ENCODE measurements around the gene RASSF8. TPM values are rescaled to one million over a fixed set of nuclear protein-coding genes. Genes with fewer than 3 reads are reported as not detected.

RASSF8 gene
- total and polyA plus RNA-seq, 8 donors: 3.7 to 66.8 (median 10.5) TPM

GRCh38 chr12:26122061-26122680, 163.7 kb downstream of the RASSF8 start:
- intact Hi-C loops (cut with DNase I; ENCODE audit: low total_unique reads): no loop called here
- peak in 1 of 2 donors; percentile 76 for DNase-seq
- H3K27ac ChIP-seq: peak overlapping the region; percentile 83 to 97 (median 93)
- no peaks in the 10 kb centered on the region for H3K36me3 ChIP-seq
- TF ChIP-seq POLR2A (IDR thresholded peaks at IDR 0.05) (no peak), POLR2AphosphoS5 (IDR thresholded peaks at IDR 0.05) (no peak), EP300 (IDR thresholded peaks at IDR 0.05) (no peak)
- TF ChIP-seq, protein P1, sequence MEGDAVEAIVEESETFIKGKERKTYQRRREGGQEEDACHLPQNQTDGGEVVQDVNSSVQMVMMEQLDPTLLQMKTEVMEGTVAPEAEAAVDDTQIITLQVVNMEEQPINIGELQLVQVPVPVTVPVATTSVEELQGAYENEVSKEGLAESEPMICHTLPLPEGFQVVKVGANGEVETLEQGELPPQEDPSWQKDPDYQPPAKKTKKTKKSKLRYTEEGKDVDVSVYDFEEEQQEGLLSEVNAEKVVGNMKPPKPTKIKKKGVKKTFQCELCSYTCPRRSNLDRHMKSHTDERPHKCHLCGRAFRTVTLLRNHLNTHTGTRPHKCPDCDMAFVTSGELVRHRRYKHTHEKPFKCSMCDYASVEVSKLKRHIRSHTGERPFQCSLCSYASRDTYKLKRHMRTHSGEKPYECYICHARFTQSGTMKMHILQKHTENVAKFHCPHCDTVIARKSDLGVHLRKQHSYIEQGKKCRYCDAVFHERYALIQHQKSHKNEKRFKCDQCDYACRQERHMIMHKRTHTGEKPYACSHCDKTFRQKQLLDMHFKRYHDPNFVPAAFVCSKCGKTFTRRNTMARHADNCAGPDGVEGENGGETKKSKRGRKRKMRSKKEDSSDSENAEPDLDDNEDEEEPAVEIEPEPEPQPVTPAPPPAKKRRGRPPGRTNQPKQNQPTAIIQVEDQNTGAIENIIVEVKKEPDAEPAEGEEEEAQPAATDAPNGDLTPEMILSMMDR (IDR thresholded peaks at IDR 0.05): no peak
- peak overlapping the region; percentile 63 to 64 (median 64) for H3K4me3 ChIP-seq
- peaks cover 0 to 58% (median 25%) of the 10 kb centered on the region in 3 donors for H3K27me3 ChIP-seq
- H3K4me1 ChIP-seq: peaks cover 22 to 72% (median 55%) of the 10 kb centered on the region in 4 donors
- WGBS, 5 donors: 0 to 2% (median 1%) methylated on average over 8 to 88 of the region's 88 CpGs
- no peaks in the 10 kb centered on the region for H3K9me3 ChIP-seq

DNA sequence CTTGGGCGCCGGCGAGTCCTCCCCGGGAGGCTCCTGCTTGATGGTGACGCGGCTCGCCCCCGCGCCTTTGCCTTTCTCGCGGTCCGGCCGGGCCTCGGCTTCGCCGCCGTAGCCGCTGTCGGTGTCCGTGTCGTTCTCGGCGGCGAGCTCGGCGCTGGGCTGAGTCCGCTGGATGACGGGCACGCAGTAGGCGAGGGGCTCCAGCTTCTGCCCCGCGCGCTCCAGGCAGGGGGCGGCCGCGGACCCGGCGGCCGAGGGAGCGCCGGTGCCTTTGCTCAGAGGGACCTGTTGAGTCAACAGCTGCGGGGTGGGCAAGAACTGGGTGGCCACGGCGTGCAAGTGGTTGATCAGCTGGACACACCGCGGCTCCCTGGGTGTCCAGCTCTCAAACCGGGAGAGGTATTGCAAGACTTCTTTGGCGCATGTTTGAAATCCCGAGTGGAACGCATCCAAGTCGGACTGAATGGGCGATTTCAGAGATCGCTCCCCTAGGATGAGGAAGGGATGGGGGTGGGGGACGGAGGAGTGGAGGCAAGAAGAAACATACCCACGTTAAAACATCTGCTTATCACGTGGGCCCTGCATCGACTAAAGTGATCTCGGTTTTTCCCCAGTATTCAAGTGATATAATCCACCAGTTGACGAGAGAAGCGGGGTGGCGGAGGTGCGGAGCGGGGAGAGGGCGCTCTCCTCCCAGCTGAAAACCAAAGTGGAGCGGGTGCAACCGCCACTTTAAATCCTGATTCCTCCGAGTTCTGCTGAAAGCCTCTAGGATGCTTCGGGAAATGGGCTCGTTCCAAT, 164.4 kb downstream of the RASSF8 start:
- no peaks in the 10 kb centered on the region for H3K36me3 ChIP-seq
- H3K9me3 ChIP-seq: no peaks in the 10 kb centered on the region
- 0 to 1% (median 1%) methylated on average over 24 to 69 of the region's 69 CpGs for WGBS, 5 donors
- peaks cover 22 to 69% (median 54%) of the 10 kb centered on the region in 4 donors for H3K4me1 ChIP-seq
- peak overlapping the region; percentile 63 to 64 (median 64) for H3K4me3 ChIP-seq
- DNase-seq: peak; percentile 55 to 77
- peaks cover 0 to 65% (median 25%) of the 10 kb centered on the region in 3 donors for H3K27me3 ChIP-seq
- TF ChIP-seq, protein P1 (IDR thresholded peaks at IDR 0.05): no peak
- TF ChIP-seq POLR2AphosphoS5 (IDR thresholded peaks at IDR 0.05): peak in 1 of 3 donors; percentile 7
- H3K27ac ChIP-seq: peak overlapping the region; percentile 83 to 97 (median 93)
- intact Hi-C loops (cut with DNase I; ENCODE audit: low total_unique reads): no loop called here

DNA sequence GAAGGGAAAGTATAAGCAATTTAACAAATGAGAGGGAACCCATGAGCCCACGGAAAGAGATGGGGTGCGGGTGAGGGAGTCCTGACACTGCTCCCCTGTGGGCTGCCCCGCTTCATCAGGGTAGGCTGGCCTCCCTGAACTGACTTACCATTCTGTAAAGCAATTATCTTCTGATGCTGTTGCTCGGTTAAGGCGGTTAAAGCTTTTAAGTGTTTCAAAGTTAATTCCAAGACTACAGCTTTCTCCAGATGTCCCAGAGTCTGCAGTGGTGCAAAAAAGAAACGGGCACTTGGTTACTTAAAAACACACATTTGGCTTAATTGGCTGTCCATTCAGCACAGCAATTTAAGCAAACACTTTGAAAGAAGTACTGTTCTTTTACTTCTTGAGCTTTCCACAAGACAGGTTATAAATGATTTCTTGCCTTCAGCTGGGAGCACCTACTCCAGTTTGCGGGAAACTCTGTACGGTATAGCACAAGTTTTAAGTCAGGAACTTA, 165.0 kb downstream of the RASSF8 start:
- TF ChIP-seq EP300 (IDR thresholded peaks at IDR 0.05): no peak
- no peak for TF ChIP-seq POLR2A (IDR thresholded peaks at IDR 0.05)
- no peak for TF ChIP-seq POLR2AphosphoS5 (IDR thresholded peaks at IDR 0.05)
- TF ChIP-seq, protein P1 (IDR thresholded peaks at IDR 0.05): no peak
- peaks cover 22 to 69% (median 54%) of the 10 kb centered on the region in 4 donors for H3K4me1 ChIP-seq
- H3K9me3 ChIP-seq: no peaks in the 10 kb centered on the region
- WGBS, 5 donors: 7 to 23% (median 12%) methylated on average over 8 of the region's 8 CpGs
- peaks cover 0 to 70% (median 25%) of the 10 kb centered on the region in 3 donors for H3K27me3 ChIP-seq
- intact Hi-C loops (cut with DNase I; ENCODE audit: low total_unique reads): no loop called here
- peak overlapping the region; percentile 63 to 64 (median 64) for H3K4me3 ChIP-seq
- DNase-seq: no peak
- H3K27ac ChIP-seq: peak overlapping the region; percentile 83 to 97 (median 93)
- H3K36me3 ChIP-seq: no peaks in the 10 kb centered on the region
